Measurements from ENCODE around the gene CPNE9.

DNA sequence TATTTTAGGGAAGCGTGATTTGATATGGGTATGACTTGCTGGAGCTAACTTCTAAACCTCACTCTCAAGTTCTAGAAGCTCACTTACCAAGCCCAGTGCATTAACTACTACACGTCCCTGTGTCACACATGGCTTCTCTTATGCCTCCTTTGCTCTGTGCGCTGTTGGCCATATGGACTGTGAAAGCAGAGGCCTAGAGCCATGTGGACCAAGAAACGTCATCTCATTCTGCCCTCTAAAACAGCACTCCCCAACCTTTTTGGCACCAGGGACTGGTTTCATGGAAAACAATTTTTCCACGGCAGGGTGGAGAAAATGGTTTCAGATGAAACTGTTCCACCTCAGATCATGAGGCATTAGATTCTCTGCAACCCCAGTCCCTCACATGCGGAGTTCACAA, 42.7 kb upstream of the CPNE9 start:
- TF ChIP-seq, protein P1, sequence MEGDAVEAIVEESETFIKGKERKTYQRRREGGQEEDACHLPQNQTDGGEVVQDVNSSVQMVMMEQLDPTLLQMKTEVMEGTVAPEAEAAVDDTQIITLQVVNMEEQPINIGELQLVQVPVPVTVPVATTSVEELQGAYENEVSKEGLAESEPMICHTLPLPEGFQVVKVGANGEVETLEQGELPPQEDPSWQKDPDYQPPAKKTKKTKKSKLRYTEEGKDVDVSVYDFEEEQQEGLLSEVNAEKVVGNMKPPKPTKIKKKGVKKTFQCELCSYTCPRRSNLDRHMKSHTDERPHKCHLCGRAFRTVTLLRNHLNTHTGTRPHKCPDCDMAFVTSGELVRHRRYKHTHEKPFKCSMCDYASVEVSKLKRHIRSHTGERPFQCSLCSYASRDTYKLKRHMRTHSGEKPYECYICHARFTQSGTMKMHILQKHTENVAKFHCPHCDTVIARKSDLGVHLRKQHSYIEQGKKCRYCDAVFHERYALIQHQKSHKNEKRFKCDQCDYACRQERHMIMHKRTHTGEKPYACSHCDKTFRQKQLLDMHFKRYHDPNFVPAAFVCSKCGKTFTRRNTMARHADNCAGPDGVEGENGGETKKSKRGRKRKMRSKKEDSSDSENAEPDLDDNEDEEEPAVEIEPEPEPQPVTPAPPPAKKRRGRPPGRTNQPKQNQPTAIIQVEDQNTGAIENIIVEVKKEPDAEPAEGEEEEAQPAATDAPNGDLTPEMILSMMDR (IDR thresholded peaks at IDR 0.05; ENCODE audit: insufficient read depth, low read depth, low read length), result no peak
- TF ChIP-seq EZH2 (IDR thresholded peaks at IDR 0.05; ENCODE audit: insufficient read depth, low read length), result no peak
